Endothelial cell of umbilical vein (primary cell): ENCODE results near the gene DBF4B. TPM values are rescaled to one million over a fixed set of nuclear protein-coding genes. Genes with fewer than 3 reads are reported as not detected.

Experiments used
- BruUV-seq: library from RNA; stranded (reverse); fragments of 400-500 nt; replicated peaks from 2 replicates; lab custom pipeline; 2021; lab: Mats Ljungman, UMichigan
- CTCF ChIA-PET: fragments of 300-600, 350-600 bp; sonication (Branson Sonifier 250); formaldehyde crosslinking; loops from one replicate; lab custom pipeline; 2021; ENCODE audit warnings: antibody characterized with exemption, inconsistent platforms; lab: Charles Lee
- POLR2A ChIA-PET: fragments of 300-600, 350-600 bp; sonication (Branson Sonifier 250); formaldehyde crosslinking; loops from one replicate; lab custom pipeline; 2021; ENCODE audit warnings: antibody characterized with exemption, inconsistent platforms; lab: Charles Lee
- DNase-seq: peaks from one replicate; pipeline ENCODE4 v3.0.0-alpha.2; 2011; ENCODE audit warnings: low read depth, low spot score
- FAIRE-seq: peaks from 2 replicates; lab custom pipeline; 2011; peaks lifted over from hg19 to GRCh38; lab: Jason Lieb, UNC
- H2AFZ ChIP-seq: 2 replicates; pipeline ENCODE4 v1.6.0; 2012; ENCODE audit warnings: low read depth, low read length, control low read depth, inconsistent platforms
- H3K27ac ChIP-seq: 2 replicates; pipeline ENCODE4 v1.5.1; 2011; ENCODE audit warnings: low read depth, mild to moderate bottlenecking, control low read depth, low read length, moderate library complexity; ENCODE audit not compliant: insufficient read depth
- H3K27me3 ChIP-seq, 2 experiments: 2 replicates each; pipeline versions ENCODE4 v1.6.0 to v1.6.1; 2011; ENCODE audit warnings: low read length in 2 of 2, mixed read lengths in 1 of 2; ENCODE audit not compliant: control insufficient read depth in 2 of 2, insufficient read depth in 2 of 2
- H3K36me3 ChIP-seq, 2 experiments: 2 replicates in 1 of 2; 3 replicates in 1 of 2; pipeline ENCODE4 v1.5.1; 2011; ENCODE audit warnings: low read length in 2 of 2, mild to moderate bottlenecking in 1 of 2, moderate library complexity in 1 of 2; ENCODE audit not compliant: control insufficient read depth in 2 of 2, insufficient read depth in 2 of 2; ENCODE audit errors: extremely low read depth in 1 of 2
- H3K4me1 ChIP-seq: 3 replicates; pipeline ENCODE4 v1.5.1; 2011; ENCODE audit warnings: mild to moderate bottlenecking, low read length; ENCODE audit not compliant: control insufficient read depth, insufficient read depth; ENCODE audit errors: extremely low read depth
- H3K4me2 ChIP-seq: 2 replicates; pipeline ENCODE4 v1.6.1; 2011; ENCODE audit warnings: low read length, control low read depth, mixed read lengths; ENCODE audit not compliant: insufficient read depth
- H3K4me3 ChIP-seq, 3 experiments: fragments of 200-600 bp in 1 of 3; sonication (generic), shearing (Covaris generic) in 1 of 3; replicated peaks in 1 of 3; 2 replicates each; pipeline ENCODE4 v1.5.1; 2011 to 2016; ENCODE audit warnings: control low read depth in 3 of 3, low read length in 3 of 3, mild to moderate bottlenecking in 2 of 3, inconsistent platforms in 1 of 3, low read depth in 1 of 3, moderate library complexity in 1 of 3; ENCODE audit not compliant: insufficient read depth in 1 of 3
- H3K79me2 ChIP-seq: 2 replicates; pipeline ENCODE4 v1.6.0; 2012; ENCODE audit warnings: low read length, inconsistent platforms; ENCODE audit not compliant: control insufficient read depth, insufficient read depth
- H3K9ac ChIP-seq: replicated peaks from 2 replicates; pipeline ENCODE3; 2011; ENCODE audit warnings: low read length, control low read depth; ENCODE audit not compliant: insufficient read depth; ENCODE audit errors: extremely low read depth
- H3K9me1 ChIP-seq: replicated peaks from 3 replicates; pipeline ENCODE4 v1.6.0; 2011; ENCODE audit warnings: mild to moderate bottlenecking, low read length; ENCODE audit not compliant: control insufficient read depth, insufficient read depth; ENCODE audit errors: extremely low read depth
- H3K9me3 ChIP-seq: replicated peaks from 2 replicates; pipeline ENCODE4 v1.5.1; 2012; ENCODE audit warnings: low read length, inconsistent platforms; ENCODE audit not compliant: control insufficient read depth, insufficient read depth
- H4K20me1 ChIP-seq: replicated peaks from 2 replicates; pipeline ENCODE3; 2011; ENCODE audit warnings: mild to moderate bottlenecking, low read length; ENCODE audit not compliant: control insufficient read depth, insufficient read depth; ENCODE audit errors: extremely low read depth
- CTCF ChIP-seq, 2 donors: IDR thresholded peaks; 1 replicate in 1 of 2; 2 replicates in 1 of 2; pipeline ENCODE4 v1.5.1; 2011; ENCODE audit warnings: low read length in 2 of 2, mild to moderate bottlenecking in 2 of 2, moderate library complexity in 2 of 2, control low read depth in 1 of 2, inconsistent platforms in 1 of 2, low read depth in 1 of 2; ENCODE audit not compliant: insufficient read depth in 1 of 2; ENCODE audit errors: extremely low read depth in 1 of 2
- EZH2 ChIP-seq: IDR thresholded peaks from 2 replicates; pipeline ENCODE4 v1.6.1; 2012; ENCODE audit warnings: borderline replicate concordance, low read depth, mild to moderate bottlenecking, moderate library complexity, low read length, inconsistent platforms; ENCODE audit not compliant: severe bottlenecking
- FOS ChIP-seq: IDR thresholded peaks from 2 replicates; pipeline ENCODE4 v1.6.1; 2011; ENCODE audit warnings: mild to moderate bottlenecking, low read length, moderate library complexity, borderline replicate concordance; ENCODE audit not compliant: insufficient read depth
- GATA2 ChIP-seq: IDR thresholded peaks from 2 replicates; pipeline ENCODE4 v1.7.0; 2011; ENCODE audit warnings: low read depth, mild to moderate bottlenecking, moderate library complexity, mixed read lengths, low read length; ENCODE audit not compliant: insufficient read length, insufficient read depth
- JUN ChIP-seq: IDR thresholded peaks from 2 replicates; pipeline ENCODE4 v1.6.1; 2011; ENCODE audit warnings: borderline replicate concordance, low read depth; ENCODE audit not compliant: insufficient read length, insufficient read depth
- MAX ChIP-seq: IDR thresholded peaks from 2 replicates; pipeline ENCODE4 v1.6.1; 2011; ENCODE audit not compliant: insufficient read depth, insufficient read length
- MYC ChIP-seq: IDR thresholded peaks from one replicate; pipeline ENCODE4 v1.6.1; 2011; ENCODE audit warnings: mild to moderate bottlenecking, low read depth, low read length
- POLR2A ChIP-seq: IDR thresholded peaks from 2 replicates; pipeline ENCODE4 v1.6.1; 2012; ENCODE audit warnings: low read depth, mild to moderate bottlenecking, control low read depth, low read length
- POLR2AphosphoS5 ChIP-seq: IDR thresholded peaks from 2 replicates; pipeline ENCODE4 v1.6.1; 2012; ENCODE audit warnings: low read depth, mild to moderate bottlenecking, control low read depth, low read length, moderate library complexity; ENCODE audit not compliant: insufficient read depth
- dilution Hi-C: fragments of 300-500 bp; cut with MboI; formaldehyde crosslinking; loops from one replicate; pipeline ENCODE4 v1.15.0; 2019; ENCODE audit warnings: low sequenced_read_pairs; ENCODE audit not compliant: extremely low pct_ligation_motif_present
- intact Hi-C: fragments of 100-400 bp; cut with micrococcal nuclease; formaldehyde crosslinking; loops from one replicate; pipeline ENCODE4 v1.10.0; 2022
- polyA plus RNA-seq, 4 experiments: library from polyadenylated mRNA; depleted of rRNA in 3 of 4; stranded (reverse) in 3 of 4; unstranded in 1 of 4; fragments of >200 nt; gene quantifications; 2 replicates each; pipeline versions ENCODE4 v1.2.1 to v1.2.3, GENCODE V29; 2011 to 2012; ENCODE audit warnings: missing spikeins in 1 of 4
- total RNA-seq: library from RNA; stranded (reverse); gene quantifications from 2 replicates; pipeline ENCODE4 v1.2.3, GENCODE V29; 2021

The DBF4B gene
- total and polyA plus RNA-seq, 2 donors (not counting 3 experiments of a cell fraction or from before 2014, with no cell fraction given) = 12.5 to 26.2 TPM

GRCh38 chr17:44666006-44666405 is 42.5 kb upstream of the DBF4B start:
- H3K27ac ChIP-seq = no peak overlapping the region
- no peaks in the 10 kb centered on the region for H3K9me1 ChIP-seq
- H3K79me2 ChIP-seq = no peaks in the 10 kb centered on the region
- no peak overlapping the region for H3K4me2 ChIP-seq
- dilution Hi-C loops (no loop called here), intact Hi-C loops (no loop called here)
- H3K4me1 ChIP-seq = no peaks in the 10 kb centered on the region
- TF ChIP-seq CTCF (IDR thresholded peaks at IDR 0.05; ENCODE audit: extremely low read depth in 1 of 2, insufficient read depth in 1 of 2, low read depth in 1 of 2, low read length in 2 of 2) = no peak
- TF ChIP-seq FOS = no peak
- TF ChIP-seq POLR2AphosphoS5 = no peak
- no peak for TF ChIP-seq EZH2
- no peak for TF ChIP-seq MAX
- no peak for TF ChIP-seq GATA2
- TF ChIP-seq MYC = no peak
- no peak for TF ChIP-seq JUN
- no peak for TF ChIP-seq POLR2A
- no TSS peak for BruUV-seq
- CTCF ChIA-PET = interaction anchor here (1.3 to 1.6 kb wide), 3 partner anchors 10 to 132 kb away, joined by 3 to 4 read pairs (median 3); partner anchors contain the start of gene MEIOC
- no peak overlapping the region for H3K9ac ChIP-seq
- no peaks in the 10 kb centered on the region for H3K9me3 ChIP-seq
- DNase-seq = no peak
- no peak overlapping the region for H3K4me3 ChIP-seq
- POLR2A ChIA-PET = no interaction called here
- no peaks in the 10 kb centered on the region for H4K20me1 ChIP-seq
- H2AFZ ChIP-seq = no peak overlapping the region
- H3K36me3 ChIP-seq = no peaks in the 10 kb centered on the region
- peaks cover 7 to 10% of the 10 kb centered on the region in 2 experiments for H3K27me3 ChIP-seq
- no peak for FAIRE-seq
